ENCODE results near the gene FABP1. TPM values are rescaled to one million over a fixed set of nuclear protein-coding genes. Genes with fewer than 3 reads are reported as not detected.
A peak's percentile ranks its signal among the peaks of the same experiment; 100 is the strongest.

The FABP1 gene
- total and polyA plus RNA-seq, 7 donors: 0.52 to 4.5 (median 0.89) TPM; not detected in 2

GRCh38 chr2:88077080-88077479 lies 50.8 kb downstream of the FABP1 start:
- no peak for TF ChIP-seq CTCF (IDR thresholded peaks at IDR 0.05)
- H3K4me3 ChIP-seq: no peak overlapping the region
- H3K9me3 ChIP-seq: no peaks in the 10 kb centered on the region
- no peak for DNase-seq
- 32 to 42% (median 34%) methylated on average over 8 of the region's 8 CpGs for WGBS, 3 donors
- H3K4me1 ChIP-seq: peaks cover 48% of the 10 kb centered on the region
- peak overlapping the region; percentile 70 for H3K27ac ChIP-seq
- no peaks in the 10 kb centered on the region for H3K36me3 ChIP-seq (ENCODE audit: insufficient read depth in 1 of 2, low read depth in 1 of 2)
- peak; percentile 65 to 77 (median 74) for ATAC-seq
- intact Hi-C loops (cut with DNase I): no loop called here
- H3K27me3 ChIP-seq (ENCODE audit: insufficient read depth in 3 of 3, low read length in 2 of 3): no peaks in the 10 kb centered on the region

GRCh38 chr2:88074854-88075292 lies 53.0 kb downstream of the FABP1 start:
- ATAC-seq: no peak
- Histone ChIP-seq H3K4me3 (no peak overlapping the region), H3K27me3 (ENCODE audit: insufficient read depth in 3 of 3, low read length in 2 of 3) (no peaks in the 10 kb centered on the region), H3K4me1 (peaks cover 42% of the 10 kb centered on the region), H3K36me3 (ENCODE audit: insufficient read depth in 1 of 2, low read depth in 1 of 2) (no peaks in the 10 kb centered on the region), H3K9me3 (no peaks in the 10 kb centered on the region), H3K27ac (peak overlapping the region; percentile 70)
- WGBS, 3 donors: 25 to 52% (median 27%) methylated on average over 4 of the region's 4 CpGs
- intact Hi-C loops (cut with DNase I): no loop called here
- TF ChIP-seq CTCF (IDR thresholded peaks at IDR 0.05): no peak
- DNase-seq: no peak

GRCh38 chr2:88074150-88074549 lies 53.7 kb downstream of the FABP1 start:
- no peak overlapping the region for H3K4me3 ChIP-seq
- peak overlapping the region; percentile 70 for H3K27ac ChIP-seq

More at GRCh38 chr2:88074150-88074549, 53.7 kb downstream of the FABP1 start:
- Histone ChIP-seq H3K36me3 (ENCODE audit: insufficient read depth in 1 of 2, low read depth in 1 of 2) (no peaks in the 10 kb centered on the region), H3K4me1 (peaks cover 38% of the 10 kb centered on the region), H3K27me3 (ENCODE audit: insufficient read depth in 3 of 3, low read length in 2 of 3) (no peaks in the 10 kb centered on the region), H3K9me3 (no peaks in the 10 kb centered on the region)
- intact Hi-C loops (cut with DNase I): no loop called here
- DNase-seq: no peak
- TF ChIP-seq CTCF (IDR thresholded peaks at IDR 0.05): no peak
- no peak for ATAC-seq

Other genes starting within 250 kb of the FABP1 start
- gene RNU2-63P, start 111.5 kb downstream of the FABP1 start, total RNA-seq: 1 to 10 TPM in 1 of 4 donors, not detected in 3; 5.0 TPM
- gene RNU2-63P, start 111.5 kb downstream of the FABP1 start, polyA plus RNA-seq: not detected
- 10 to 100 TPM; 10.8 to 24.1 (median 18.7) TPM for gene KRCC1, start 72.3 kb downstream of the FABP1 start, total RNA-seq
- gene KRCC1, start 72.3 kb downstream of the FABP1 start, polyA plus RNA-seq: 10 to 100 TPM; 19.1 to 44.4 (median 20.1) TPM
- 100 to 1,000 TPM; 143 to 325 (median 232) TPM for gene SMYD1, start 60.2 kb downstream of the FABP1 start, total RNA-seq
- 100 to 1,000 TPM in 1 of 3 donors, 10 to 100 TPM in 1, 1 to 10 TPM in 1; 8.0 to 112 (median 57.2) TPM for gene SMYD1, start 60.2 kb downstream of the FABP1 start, polyA plus RNA-seq
- gene THNSL2, start 42.3 kb upstream of the FABP1 start, total RNA-seq: 10 to 100 TPM; 49.6 to 71.7 (median 58.0) TPM
- 10 to 100 TPM; 12.4 to 50.2 (median 40.3) TPM for gene THNSL2, start 42.3 kb upstream of the FABP1 start, polyA plus RNA-seq